ENCODE results near the gene CLCA4. TPM values are rescaled to one million over a fixed set of nuclear protein-coding genes. Genes with fewer than 3 reads are reported as not detected.
"Not testable (repeated sequence)": the region's sequence is repeated elsewhere in the genome, so short reads cannot be mapped to it uniquely, and the experiment has no call there.

CLCA4 gene
- total RNA-seq, 3 donors from 2014 or later (not counting 1 experiment from before 2014, with no cell fraction given): not detected

DNA sequence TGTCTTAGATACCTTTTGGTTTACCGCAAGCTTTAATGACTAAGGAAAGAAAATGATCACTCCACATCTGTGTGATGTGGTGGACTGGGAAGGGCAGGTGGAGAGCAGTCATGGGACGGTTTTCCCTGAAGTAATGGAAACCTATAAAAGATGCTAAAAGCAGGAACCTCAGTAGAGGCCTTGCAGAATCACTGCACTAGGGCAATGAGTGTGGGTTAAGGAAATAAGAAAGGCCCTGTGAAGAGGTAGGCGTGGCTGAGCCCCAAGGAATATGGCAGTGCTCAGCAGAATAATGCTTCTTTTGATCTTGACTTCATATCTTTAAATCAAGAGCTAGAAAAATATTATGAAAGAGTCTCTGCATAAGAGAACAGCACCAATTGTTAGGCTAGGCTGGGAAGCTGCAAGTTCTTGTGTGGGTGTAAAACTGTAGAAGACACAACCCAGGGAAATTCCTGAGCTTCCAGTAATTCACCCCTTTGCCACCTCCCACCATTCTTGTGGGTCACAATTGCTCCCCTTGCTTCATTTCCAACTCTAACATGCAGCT lies 49.9 kb downstream of the CLCA4 start:
- ATAC-seq (no peak), DNase-seq (no peak)
- Histone ChIP-seq H3K4me1 (ENCODE audit: control insufficient read depth, insufficient read depth, low read length) (no peaks in the 10 kb centered on the region), H3K27me3 (ENCODE audit: control insufficient read depth, insufficient read depth, low read length) (no peaks in the 10 kb centered on the region), H3K27ac (ENCODE audit: low read length) (no peak overlapping the region), H3K36me3 (ENCODE audit: control insufficient read depth, insufficient read depth, low read length) (no peaks in the 10 kb centered on the region), H3K4me3 (ENCODE audit: low read length) (no peak overlapping the region), H3K9me3 (ENCODE audit: control insufficient read depth, insufficient read depth, low read length) (peaks cover 14% of the 10 kb centered on the region)
- 85% methylated on average over 3 of the region's 3 CpGs for WGBS (ENCODE audit: insufficient coverage)
- intact Hi-C loops (cut with micrococcal nuclease): no loop called here
- Mint-ChIP-seq H3K4me3 (no peak overlapping the region), H3K4me1 (no peaks in the 10 kb centered on the region), H3K27ac (no peak overlapping the region), H3K9me3 (peaks cover 8% of the 10 kb centered on the region in 2 donors), H3K27me3 (ENCODE audit: low read depth in 2 of 2) (peaks cover 9 to 10% of the 10 kb centered on the region in 2 donors), H3K36me3 (peaks cover 6% of the 10 kb centered on the region)
- TF ChIP-seq, protein P1, sequence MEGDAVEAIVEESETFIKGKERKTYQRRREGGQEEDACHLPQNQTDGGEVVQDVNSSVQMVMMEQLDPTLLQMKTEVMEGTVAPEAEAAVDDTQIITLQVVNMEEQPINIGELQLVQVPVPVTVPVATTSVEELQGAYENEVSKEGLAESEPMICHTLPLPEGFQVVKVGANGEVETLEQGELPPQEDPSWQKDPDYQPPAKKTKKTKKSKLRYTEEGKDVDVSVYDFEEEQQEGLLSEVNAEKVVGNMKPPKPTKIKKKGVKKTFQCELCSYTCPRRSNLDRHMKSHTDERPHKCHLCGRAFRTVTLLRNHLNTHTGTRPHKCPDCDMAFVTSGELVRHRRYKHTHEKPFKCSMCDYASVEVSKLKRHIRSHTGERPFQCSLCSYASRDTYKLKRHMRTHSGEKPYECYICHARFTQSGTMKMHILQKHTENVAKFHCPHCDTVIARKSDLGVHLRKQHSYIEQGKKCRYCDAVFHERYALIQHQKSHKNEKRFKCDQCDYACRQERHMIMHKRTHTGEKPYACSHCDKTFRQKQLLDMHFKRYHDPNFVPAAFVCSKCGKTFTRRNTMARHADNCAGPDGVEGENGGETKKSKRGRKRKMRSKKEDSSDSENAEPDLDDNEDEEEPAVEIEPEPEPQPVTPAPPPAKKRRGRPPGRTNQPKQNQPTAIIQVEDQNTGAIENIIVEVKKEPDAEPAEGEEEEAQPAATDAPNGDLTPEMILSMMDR (IDR thresholded peaks at IDR 0.05): no peak

DNA sequence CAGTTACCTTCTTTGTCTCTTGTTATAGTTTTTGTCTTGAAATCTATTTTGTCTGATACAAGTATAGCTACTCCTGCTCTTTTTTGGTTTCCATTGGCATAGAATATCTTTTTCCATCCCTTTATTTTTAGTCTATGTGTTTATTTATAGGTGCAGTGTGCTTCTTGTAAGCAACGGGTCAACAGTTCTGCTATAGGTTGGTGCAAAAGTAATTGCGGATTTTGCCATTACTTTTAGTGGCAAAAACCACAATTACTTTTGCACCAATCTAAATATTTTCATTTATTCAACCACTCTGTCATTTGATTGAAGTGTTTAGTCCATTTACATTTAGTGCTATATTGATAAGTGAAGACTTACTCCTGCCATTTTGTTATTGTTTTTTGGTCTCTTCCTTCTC lies 59.2 kb downstream of the CLCA4 start:
- not testable (repeated sequence) for ATAC-seq

DNA sequence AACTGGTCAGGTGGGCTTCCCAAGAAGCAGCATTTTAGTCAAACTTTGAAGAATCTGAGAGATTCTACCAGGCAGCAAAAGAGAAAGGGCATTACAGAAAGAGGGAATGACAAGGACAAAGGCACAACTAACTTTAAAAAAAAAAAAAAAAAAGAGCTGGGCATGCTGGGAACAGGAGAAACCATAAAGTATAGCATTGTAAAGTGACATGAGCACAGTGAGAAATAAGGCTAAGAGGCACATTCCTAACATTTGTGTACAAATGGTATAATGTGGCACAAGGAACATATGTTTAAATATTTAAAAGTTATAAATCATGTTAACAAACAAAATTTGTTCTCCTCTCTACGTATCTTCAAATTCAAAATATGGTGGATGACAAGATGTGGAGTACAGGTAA lies 69.6 kb downstream of the CLCA4 start:
- WGBS (ENCODE audit: insufficient coverage): no CpG with 5 or more reads among the region's 1 CpG
- peaks cover 15 to 17% of the 10 kb centered on the region in 2 donors for H3K4me1 Mint-ChIP-seq
- H3K4me3 Mint-ChIP-seq: peak overlapping the region; percentile 68
- intact Hi-C loops (cut with micrococcal nuclease): no loop called here
- H3K4me3 ChIP-seq (ENCODE audit: low read length): no peak overlapping the region
- no peak for DNase-seq
- TF ChIP-seq, protein P1 (IDR thresholded peaks at IDR 0.05): no peak
- H3K27ac ChIP-seq (ENCODE audit: low read length): no peak overlapping the region
- peaks cover 6% of the 10 kb centered on the region for H3K9me3 ChIP-seq (ENCODE audit: control insufficient read depth, insufficient read depth, low read length)
- H3K27ac Mint-ChIP-seq: peak overlapping the region; percentile 74 to 78
- H3K9me3 Mint-ChIP-seq: peaks cover 3 to 7% of the 10 kb centered on the region in 2 donors
- H3K36me3 Mint-ChIP-seq: peaks cover 15% of the 10 kb centered on the region
- no peaks in the 10 kb centered on the region for H3K27me3 ChIP-seq (ENCODE audit: control insufficient read depth, insufficient read depth, low read length)
- ATAC-seq: no peak
- peaks cover 0 to under 1% of the 10 kb centered on the region in 2 donors for H3K27me3 Mint-ChIP-seq (ENCODE audit: low read depth in 2 of 2)
- H3K4me1 ChIP-seq (ENCODE audit: control insufficient read depth, insufficient read depth, low read length): no peaks in the 10 kb centered on the region
- no peaks in the 10 kb centered on the region for H3K36me3 ChIP-seq (ENCODE audit: control insufficient read depth, insufficient read depth, low read length)

More for the DNA sequence above, 59.2 kb downstream of the CLCA4 start:
- H3K27ac Mint-ChIP-seq; H3K36me3 Mint-ChIP-seq; H3K4me1 ChIP-seq (ENCODE audit: control insufficient read depth, insufficient read depth, low read length); H3K36me3 ChIP-seq (ENCODE audit: control insufficient read depth, insufficient read depth, low read length); H3K4me3 Mint-ChIP-seq; H3K27ac ChIP-seq (ENCODE audit: low read length); H3K4me1 Mint-ChIP-seq; H3K4me3 ChIP-seq (ENCODE audit: low read length); H3K9me3 ChIP-seq (ENCODE audit: control insufficient read depth, insufficient read depth, low read length); intact Hi-C loops (cut with micrococcal nuclease); DNase-seq; H3K9me3 Mint-ChIP-seq; H3K27me3 ChIP-seq (ENCODE audit: control insufficient read depth, insufficient read depth, low read length): not testable (repeated sequence)
- no CpG with 5 or more reads among the region's 2 CpGs for WGBS (ENCODE audit: insufficient coverage)
- H3K27me3 Mint-ChIP-seq (ENCODE audit: low read depth in 2 of 2): peaks cover 9 to 36% of the 10 kb centered on the region in 2 donors

DNA sequence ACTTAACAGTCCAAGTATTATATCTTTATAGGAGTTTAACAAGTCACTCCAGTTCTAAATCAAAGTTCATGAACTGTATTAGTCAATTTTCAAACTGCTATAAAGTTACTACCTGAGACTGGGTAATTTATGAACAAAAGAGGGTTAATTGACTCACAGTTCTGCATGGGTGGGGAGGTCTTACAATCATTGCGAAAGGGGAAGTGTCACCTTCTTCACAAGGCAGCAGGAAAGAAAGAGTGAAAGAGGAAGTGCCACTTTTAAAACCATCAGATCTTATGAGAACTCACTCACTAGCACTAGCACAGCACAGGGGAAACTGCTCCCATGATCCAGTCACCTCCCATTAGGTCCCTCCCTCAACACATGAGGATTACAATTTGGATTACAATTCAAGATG lies 70.0 kb downstream of the CLCA4 start:
- peak; percentile 95 to 98 (median 98) for ATAC-seq
- no peaks in the 10 kb centered on the region for H3K27me3 ChIP-seq (ENCODE audit: control insufficient read depth, insufficient read depth, low read length)
- H3K36me3 ChIP-seq (ENCODE audit: control insufficient read depth, insufficient read depth, low read length): no peaks in the 10 kb centered on the region
- no CpG with 5 or more reads among the region's 1 CpG for WGBS (ENCODE audit: insufficient coverage)
- H3K4me1 Mint-ChIP-seq: peaks cover 15 to 17% of the 10 kb centered on the region in 2 donors
- peak overlapping the region; percentile 74 to 78 for H3K27ac Mint-ChIP-seq
- TF ChIP-seq, protein P1 (IDR thresholded peaks at IDR 0.05): no peak
- no peak overlapping the region for H3K4me3 ChIP-seq (ENCODE audit: low read length)
- DNase-seq: peak; percentile 22 to 23
- peaks cover 11% of the 10 kb centered on the region for H3K36me3 Mint-ChIP-seq
- peaks cover 6% of the 10 kb centered on the region for H3K9me3 ChIP-seq (ENCODE audit: control insufficient read depth, insufficient read depth, low read length)
- H3K4me3 Mint-ChIP-seq: peak overlapping the region; percentile 66
- peaks cover 3 to 6% of the 10 kb centered on the region in 2 donors for H3K9me3 Mint-ChIP-seq
- H3K4me1 ChIP-seq (ENCODE audit: control insufficient read depth, insufficient read depth, low read length): no peaks in the 10 kb centered on the region
- H3K27me3 Mint-ChIP-seq (ENCODE audit: low read depth in 2 of 2): peaks cover 0 to 2% of the 10 kb centered on the region in 2 donors
- intact Hi-C loops (cut with micrococcal nuclease): no loop called here
- peak overlapping the region; percentile 64 for H3K27ac ChIP-seq (ENCODE audit: low read length)
